SK-N-SH treated with all-trans-retinoic acid at 6 μM for 48 hours (cell line): ENCODE results near the gene MREG.

Experiments used
- ATAC-seq: fragments of 200-7000 bp; cut with Tn5 transposase; 3 replicates; pipeline ENCODE4 v1.9.1; 2020; ENCODE audit warnings: mild to moderate bottlenecking, moderate library complexity
- ARNTL ChIP-seq: fragments of 450-650 bp; formaldehyde crosslinking; IDR thresholded peaks from 2 replicates; pipeline ENCODE4 v1.5.0; 2020; ENCODE audit warnings: low read depth, mild to moderate bottlenecking, moderate library complexity, borderline replicate concordance
- BACH2 ChIP-seq: fragments of 250-450 bp; sonication (Bioruptor Pico); IDR thresholded peaks from 2 replicates; pipeline ENCODE4 v1.9.0; 2021; ENCODE audit warnings: mild to moderate bottlenecking, borderline replicate concordance
- CREB5 ChIP-seq: fragments of 250-450 bp; sonication (Bioruptor Pico); IDR thresholded peaks from 2 replicates; pipeline ENCODE4 v1.5.1; 2020; ENCODE audit warnings: low read depth, mild to moderate bottlenecking, moderate library complexity
- CSDC2 ChIP-seq: fragments of 250-450 bp; sonication (Bioruptor Pico); IDR thresholded peaks from 2 replicates; pipeline ENCODE4 v1.5.0; 2020; ENCODE audit warnings: mild to moderate bottlenecking, moderate library complexity
- CSRNP3 ChIP-seq: fragments of 250-450 bp; sonication (Bioruptor Pico); IDR thresholded peaks from 2 replicates; pipeline ENCODE4 v1.5.1; 2021; ENCODE audit warnings: mild to moderate bottlenecking, moderate library complexity
- ESRRG ChIP-seq: fragments of 250-450 bp; sonication (Bioruptor Pico); IDR thresholded peaks from 2 replicates; pipeline ENCODE4 v1.6.1; 2021; ENCODE audit warnings: mild to moderate bottlenecking
- ISL1 ChIP-seq: fragments of 250-450 bp; sonication (Bioruptor Pico); IDR thresholded peaks from 2 replicates; pipeline ENCODE4 v2.1.2; 2022; ENCODE audit warnings: mild to moderate bottlenecking, moderate library complexity
- OSR1 ChIP-seq: fragments of 250-450 bp; sonication (Bioruptor Pico); IDR thresholded peaks from 2 replicates; pipeline ENCODE4 v1.8.0; 2022; ENCODE audit warnings: moderate library complexity, mild to moderate bottlenecking, inconsistent platforms
- PATZ1 ChIP-seq: fragments of 250-450 bp; sonication (Bioruptor Pico); IDR thresholded peaks from 2 replicates; pipeline ENCODE4 v1.8.0; 2020; ENCODE audit warnings: mild to moderate bottlenecking, moderate library complexity, borderline replicate concordance
- POU6F1 ChIP-seq: fragments of 250-450 bp; sonication (Bioruptor Pico); IDR thresholded peaks from 2 replicates; pipeline ENCODE4 v1.8.0; 2021; ENCODE audit warnings: low read depth, mild to moderate bottlenecking, moderate library complexity, borderline replicate concordance
- PPARA ChIP-seq: fragments of 250-450 bp; sonication (Bioruptor Pico); IDR thresholded peaks from 2 replicates; pipeline ENCODE4 v1.5.0; 2020; ENCODE audit warnings: mild to moderate bottlenecking, borderline replicate concordance
- RARB ChIP-seq: fragments of 250-450 bp; sonication (Bioruptor Pico); IDR thresholded peaks from 2 replicates; pipeline ENCODE4 v1.8.0; 2021; ENCODE audit warnings: mild to moderate bottlenecking, moderate library complexity
- SNAI2 ChIP-seq: fragments of 250-450 bp; sonication (Bioruptor Pico); IDR thresholded peaks from 2 replicates; pipeline ENCODE4 v1.5.0; 2020; ENCODE audit warnings: mild to moderate bottlenecking, moderate library complexity
- TCF4 ChIP-seq: fragments of 250-450 bp; sonication (Bioruptor Pico); IDR thresholded peaks from 2 replicates; pipeline ENCODE4 v1.8.0; 2021; ENCODE audit warnings: mild to moderate bottlenecking, moderate library complexity, borderline replicate concordance
- TOX ChIP-seq: fragments of 250-450 bp; sonication (Bioruptor Pico); IDR thresholded peaks from 2 replicates; pipeline ENCODE4 v1.8.0; 2021; ENCODE audit warnings: mild to moderate bottlenecking, moderate library complexity, borderline replicate concordance
- TSHZ2 ChIP-seq: fragments of 250-450 bp; sonication (Bioruptor Pico); IDR thresholded peaks from 2 replicates; pipeline ENCODE4 v1.5.0; 2020; ENCODE audit warnings: mild to moderate bottlenecking, moderate library complexity
- ZC3H10 ChIP-seq: fragments of 250-450 bp; sonication (Bioruptor Pico); IDR thresholded peaks from 2 replicates; pipeline ENCODE4 v1.5.1; 2021; ENCODE audit warnings: mild to moderate bottlenecking, moderate library complexity
- ZFP3 ChIP-seq: fragments of 250-450 bp; sonication (Bioruptor Pico); IDR thresholded peaks from 2 replicates; pipeline ENCODE4 v1.5.0; 2020; ENCODE audit warnings: mild to moderate bottlenecking, moderate library complexity
- ZFP30 ChIP-seq: fragments of 450-650 bp; formaldehyde crosslinking; IDR thresholded peaks from 2 replicates; pipeline ENCODE4 v1.5.0; 2022; ENCODE audit warnings: mild to moderate bottlenecking, moderate library complexity
- ZNF565 ChIP-seq: fragments of 450-650 bp; formaldehyde crosslinking; conservative IDR thresholded peaks from 2 replicates; pipeline ENCODE4 v1.5.0; 2020; ENCODE audit warnings: low read depth, mild to moderate bottlenecking, moderate library complexity
- ZNF70 ChIP-seq: fragments of 450-650 bp; formaldehyde crosslinking; IDR thresholded peaks from 2 replicates; pipeline ENCODE4 v1.5.0; 2020; ENCODE audit warnings: mild to moderate bottlenecking, moderate library complexity

The MREG gene

GRCh38 chr2:215985257-215985656 is 28.1 kb downstream of the MREG start (continued):
- TF ChIP-seq TOX (CRISPR knock-in tag) (no peak), TCF4 (CRISPR knock-in tag) (no peak), ARNTL (no peak), CSDC2 (CRISPR knock-in tag) (no peak), ESRRG (CRISPR knock-in tag) (no peak), ZNF70 (CRISPR knock-in tag) (no peak), ZNF565 (CRISPR knock-in tag) (no peak), PPARA (CRISPR knock-in tag) (no peak), SNAI2 (CRISPR knock-in tag) (no peak), BACH2 (CRISPR knock-in tag) (no peak), ISL1 (CRISPR knock-in tag) (no peak)

GRCh38 chr2:215984661-215985060 is 28.7 kb downstream of the MREG start:
- no peak for ATAC-seq
- TF ChIP-seq TSHZ2 (CRISPR knock-in tag) (no peak), ISL1 (CRISPR knock-in tag) (no peak), TCF4 (CRISPR knock-in tag) (no peak), ARNTL (no peak), ZFP3 (no peak), ZC3H10 (CRISPR knock-in tag) (no peak), CSDC2 (CRISPR knock-in tag) (no peak), OSR1 (CRISPR knock-in tag) (no peak), ZNF70 (CRISPR knock-in tag) (no peak), ZNF565 (CRISPR knock-in tag) (no peak), PPARA (CRISPR knock-in tag) (no peak), CREB5 (CRISPR knock-in tag) (no peak), TOX (CRISPR knock-in tag) (no peak), PATZ1 (CRISPR knock-in tag) (no peak), ZFP30 (CRISPR knock-in tag) (no peak), RARB (no peak), POU6F1 (CRISPR knock-in tag) (no peak), CSRNP3 (CRISPR knock-in tag) (no peak), SNAI2 (CRISPR knock-in tag) (no peak), BACH2 (CRISPR knock-in tag) (no peak)
